ENCODE measurements around the gene SOAT2. TPM values are rescaled to one million over a fixed set of nuclear protein-coding genes. Genes with fewer than 3 reads are reported as not detected.
A peak's percentile ranks its signal among the peaks of the same experiment; 100 is the strongest.

SOAT2 gene
- total and polyA plus RNA-seq, 2 of the 4 experiments (the other 2 are of a cell fraction): 0.18 to 0.39 TPM

DNA sequence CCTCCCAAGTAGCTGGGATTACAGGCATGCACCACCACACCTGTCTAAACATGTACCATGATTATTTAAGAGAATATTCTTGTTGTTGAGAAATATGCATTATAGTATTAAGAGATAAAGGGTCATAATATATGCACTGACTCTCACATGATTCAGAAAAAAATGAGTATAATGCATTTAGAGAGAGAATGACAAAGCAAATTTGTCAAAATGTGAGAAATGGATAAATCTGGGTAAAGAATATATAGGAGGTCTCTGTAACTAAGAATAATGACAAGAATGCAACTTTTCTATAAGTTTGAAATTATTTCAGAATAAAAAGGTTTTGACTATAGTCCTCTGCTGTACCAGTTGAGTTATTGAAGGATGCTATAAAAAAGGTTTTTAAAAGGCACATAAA lies 49.1 kb downstream of the SOAT2 start:
- no peak overlapping the region for H2BK5ac ChIP-seq (ENCODE audit: low read depth, low read length, poor library complexity, severe bottlenecking)
- H3K4me3 ChIP-seq (ENCODE audit: insufficient read depth, low read depth, low read length): no peak overlapping the region
- H4K91ac ChIP-seq (ENCODE audit: insufficient read depth, low read depth, low read length): no peak overlapping the region
- no peaks in the 10 kb centered on the region for H3K79me1 ChIP-seq (ENCODE audit: low read depth in 1 of 2, low read length in 2 of 2)
- ATAC-seq (ENCODE audit: low read depth) (no peak), DNase-seq (no peak)
- intact Hi-C loops (cut with micrococcal nuclease): no loop called here
- no peaks in the 10 kb centered on the region for H3K9me1 ChIP-seq (ENCODE audit: insufficient read depth, low read length)
- no peak overlapping the region for H3K4me2 ChIP-seq (ENCODE audit: low read depth, low read length)
- peaks cover 2% of the 10 kb centered on the region; the same call in 1 of the 2 replicates for H3K4me1 ChIP-seq (ENCODE audit: control insufficient read depth, insufficient read depth, low read length)
- H2BK120ac ChIP-seq (ENCODE audit: low read depth, low read length): no peak overlapping the region
- dilution Hi-C loops (cut with HindIII; ENCODE audit: low sequenced_read_pairs, unreplicated experiment): no loop called here
- H3K27ac ChIP-seq (ENCODE audit: insufficient read depth, low read length): no peak overlapping the region
- H3K23ac ChIP-seq (ENCODE audit: low read depth, low read length): no peak overlapping the region
- no peak overlapping the region for H3K9ac ChIP-seq (ENCODE audit: low read depth, low read length)
- POLR2A ChIA-PET (ENCODE audit: unreplicated experiment): no interaction called here
- no peaks in the 10 kb centered on the region for H4K20me1 ChIP-seq (ENCODE audit: insufficient read depth, low read length)
- no peaks in the 10 kb centered on the region for H3K36me3 ChIP-seq (ENCODE audit: control insufficient read depth, insufficient read depth, low read length)
- no peak overlapping the region for H2AK5ac ChIP-seq (ENCODE audit: low read depth, low read length)
- H3K9me3 ChIP-seq (ENCODE audit: control insufficient read depth, insufficient read depth, low read length): no peaks in the 10 kb centered on the region
- no peak overlapping the region for H2BK15ac ChIP-seq (ENCODE audit: low read depth, low read length)
- no peak overlapping the region for H3K56ac ChIP-seq (ENCODE audit: extremely low read depth, insufficient read depth, low read length)
- in situ Hi-C loops (cut with MboI; ENCODE audit: low sequenced_read_pairs): no loop called here
- no peak overlapping the region for H3K4ac ChIP-seq (ENCODE audit: low read depth, low read length)
- no peak overlapping the region for H2AK9ac ChIP-seq (replicated peaks; ENCODE audit: low read depth, low read length, poor library complexity)
- no peak overlapping the region for H2BK20ac ChIP-seq (ENCODE audit: low read depth, low read length)
- no peaks in the 10 kb centered on the region for H3K27me3 ChIP-seq (ENCODE audit: control insufficient read depth, insufficient read depth, low read length)
- no peak overlapping the region for H3K14ac ChIP-seq (replicated peaks; ENCODE audit: low read depth, low read length)
- no peak overlapping the region for H4K5ac ChIP-seq (ENCODE audit: low read depth, low read length)
- H4K8ac ChIP-seq (ENCODE audit: low read depth in 2 of 2, low read length in 2 of 2): no peak overlapping the region
- CTCF ChIA-PET: no interaction called here
- H2AFZ ChIP-seq (replicated peaks; ENCODE audit: low read length, poor library complexity): no peak overlapping the region
- no TSS peak for BruUV-seq (replicated peaks)
- TF ChIP-seq NFE2L2 (IDR thresholded peaks at IDR 0.05; ENCODE audit: low read depth, low read length) (peak; percentile 28; the same call in 1 of the 2 replicates), POLR2A (IDR thresholded peaks at IDR 0.05; ENCODE audit: low read depth, low read length) (no peak)
- no peak overlapping the region for H3K18ac ChIP-seq (ENCODE audit: low read depth, low read length)
